HepG2 (cell line): ENCODE measurements around the gene C20orf144. TPM values are rescaled to one million over a fixed set of nuclear protein-coding genes. Genes with fewer than 3 reads are reported as not detected.
A peak's percentile ranks its signal among the peaks of the same experiment; 100 is the strongest.

Experiments used
- ATF7-NPFF ChIP-seq: sonication (generic); formaldehyde crosslinking; IDR thresholded peaks from 2 replicates; pipeline ENCODE4 v1.8.1; 2023; ENCODE audit warnings: mild to moderate bottlenecking, low read depth, missing genetic modification reagents, moderate library complexity
- FIP1L1 ChIP-seq: fragments of 200-400 bp; formaldehyde crosslinking; IDR thresholded peaks from 2 replicates; pipeline ENCODE4 v1.6.1; 2018; ENCODE audit warnings: low read depth, mild to moderate bottlenecking, low read length, moderate library complexity, borderline replicate concordance; ENCODE audit not compliant: insufficient read depth
- FOXA3 ChIP-seq: IDR thresholded peaks from 2 replicates; pipeline ENCODE4 v1.6.1; 2016; ENCODE audit warnings: missing genetic modification reagents, missing compliant biosample characterization
- GPN1 ChIP-seq: sonication (generic); formaldehyde crosslinking; IDR thresholded peaks from 2 replicates; pipeline ENCODE4 v1.5.1; 2020; ENCODE audit warnings: missing genetic modification reagents, borderline replicate concordance
- HIC2 ChIP-seq: sonication (generic); formaldehyde crosslinking; IDR thresholded peaks from 2 replicates; pipeline ENCODE4 v1.9.0; 2022; ENCODE audit warnings: low read depth, missing genetic modification reagents
- HNF4A ChIP-seq: sonication (generic); formaldehyde crosslinking; IDR thresholded peaks from 2 replicates; pipeline ENCODE4 v1.4.0; 2020; ENCODE audit warnings: missing genetic modification reagents
- HOXA5 ChIP-seq: sonication (generic); formaldehyde crosslinking; IDR thresholded peaks from 2 replicates; pipeline ENCODE4 v1.4.0; 2020; ENCODE audit warnings: missing genetic modification reagents
- HOXD1 ChIP-seq: sonication (generic); formaldehyde crosslinking; IDR thresholded peaks from 2 replicates; pipeline ENCODE4 v1.5.0; 2020; ENCODE audit warnings: missing genetic modification reagents
- IRF9 ChIP-seq: sonication (generic); formaldehyde crosslinking; IDR thresholded peaks from 2 replicates; pipeline ENCODE4 v1.8.0; 2022; ENCODE audit warnings: missing genetic modification reagents, mild to moderate bottlenecking, borderline replicate concordance
- KDM2A ChIP-seq: sonication (generic); formaldehyde crosslinking; IDR thresholded peaks from 2 replicates; pipeline ENCODE4 v1.4.0; 2020; ENCODE audit warnings: low read depth, missing genetic modification reagents, borderline replicate concordance
- KDM5B ChIP-seq: sonication (generic); formaldehyde crosslinking; IDR thresholded peaks from 2 replicates; pipeline ENCODE4 v1.4.0; 2020; ENCODE audit warnings: missing genetic modification reagents, mild to moderate bottlenecking, borderline replicate concordance
- PAF1 ChIP-seq: IDR thresholded peaks from 2 replicates; pipeline ENCODE4 v1.6.1; 2016; ENCODE audit warnings: missing genetic modification reagents, missing compliant biosample characterization
- POLR2AphosphoS2 ChIP-seq: IDR thresholded peaks from 2 replicates; pipeline ENCODE4 v1.6.1; 2011; ENCODE audit warnings: low read depth, low read length, improper control_type of control experiment
- RCOR2 ChIP-seq: IDR thresholded peaks from 2 replicates; pipeline ENCODE4 v1.6.1; 2016; ENCODE audit warnings: missing biosample characterization, missing genetic modification reagents
- RELA ChIP-seq: sonication (generic); formaldehyde crosslinking; IDR thresholded peaks from 2 replicates; pipeline ENCODE4 v1.4.0; 2020; ENCODE audit warnings: missing genetic modification reagents
- REXO4 ChIP-seq: sonication (generic); formaldehyde crosslinking; IDR thresholded peaks from 2 replicates; pipeline ENCODE4 v1.8.0; 2022; ENCODE audit warnings: missing genetic modification reagents, mild to moderate bottlenecking, borderline replicate concordance
- SATB2 ChIP-seq: sonication (generic); formaldehyde crosslinking; IDR thresholded peaks from 2 replicates; pipeline ENCODE4 v1.5.0; 2020; ENCODE audit warnings: missing genetic modification reagents
- SIX1 ChIP-seq: sonication (generic); formaldehyde crosslinking; IDR thresholded peaks from 2 replicates; pipeline ENCODE4 v1.4.0; 2020; ENCODE audit warnings: missing genetic modification reagents, borderline replicate concordance
- SIX4 ChIP-seq: sonication (generic); formaldehyde crosslinking; IDR thresholded peaks from 2 replicates; pipeline ENCODE4 v1.4.0; 2020; ENCODE audit warnings: missing genetic modification reagents
- TP53 ChIP-seq: sonication (generic); formaldehyde crosslinking; conservative IDR thresholded peaks from 2 replicates; pipeline ENCODE4 v1.4.0; 2020; ENCODE audit warnings: missing genetic modification reagents
- ZNF234 ChIP-seq: sonication (generic); formaldehyde crosslinking; conservative IDR thresholded peaks from 2 replicates; pipeline ENCODE4 v1.5.1; 2020; ENCODE audit warnings: mild to moderate bottlenecking, missing genetic modification reagents
- ZNF563 ChIP-seq: sonication (generic); formaldehyde crosslinking; IDR thresholded peaks from 2 replicates; pipeline ENCODE4 v1.8.0; 2022; ENCODE audit warnings: mild to moderate bottlenecking, moderate library complexity, missing genetic modification reagents
- ZNF598 ChIP-seq: sonication (generic); formaldehyde crosslinking; IDR thresholded peaks from 2 replicates; pipeline ENCODE4 v1.5.1; 2020; ENCODE audit warnings: mild to moderate bottlenecking, missing genetic modification reagents, borderline replicate concordance
- ZNF616 ChIP-seq: sonication (generic); formaldehyde crosslinking; IDR thresholded peaks from 2 replicates; pipeline ENCODE4 v1.5.0; 2020; ENCODE audit warnings: low read depth, mild to moderate bottlenecking, missing genetic modification reagents
- ZNF7 ChIP-seq: IDR thresholded peaks from 2 replicates; pipeline ENCODE4 v1.6.1; 2016; ENCODE audit warnings: missing biosample characterization, missing genetic modification reagents
- ZNF800 ChIP-seq: sonication (generic); formaldehyde crosslinking; IDR thresholded peaks from 2 replicates; pipeline ENCODE4 v1.4.0; 2020; ENCODE audit warnings: missing genetic modification reagents
- polyA plus RNA-seq, 8 experiments: library from polyadenylated mRNA; depleted of rRNA in 3 of 8; stranded (reverse) in 7 of 8; unstranded in 1 of 8; fragments of >200 nt; fragmentation: Illumina TruSeq in 4 of 8; extraction: Trizol in 4 of 8; gene quantifications; 2 replicates each; pipeline versions ENCODE4 v1.2.1 to v1.2.3, GENCODE V29; 2011 to 2016; ENCODE audit warnings: low read depth in 4 of 8, missing spikeins in 1 of 8, mixed read lengths in 1 of 8; ENCODE audit not compliant: insufficient read depth in 1 of 8
- total RNA-seq, 5 experiments: library from RNA; depleted of rRNA; stranded (reverse); fragments of >200 nt; fragmentation: Illumina TruSeq; extraction: Trizol; gene quantifications; 2 replicates each; pipeline ENCODE4 v1.2.3, GENCODE V29; 2016; ENCODE audit warnings: low read depth in 1 of 5

The C20orf144 gene
- total and polyA plus RNA-seq, 2 of the 13 experiments (the other 11 are each of a cell fraction or from before 2014, with no cell fraction given), result 0.09 to 0.16 TPM

- TF ChIP-seq ATF7-NPFF (CRISPR knock-in tag) (peak; percentile 98), FIP1L1 (no peak), KDM2A (CRISPR knock-in tag) (peak; percentile 80; the same call in 1 of the 2 replicates), HOXD1 (CRISPR knock-in tag) (peak; percentile 61; the same call in 1 of the 2 replicates), PAF1 (CRISPR knock-in tag) (no peak), GPN1 (no peak; the same call in 1 of the 2 replicates), HIC2 (no peak), RCOR2 (CRISPR knock-in tag) (no peak), SIX4 (0 out of 2 replicates have a peak, but pooled peaks have one; percentile 25), HNF4A (CRISPR knock-in tag) (no peak), TP53 (CRISPR knock-in tag) (no peak), HOXA5 (CRISPR knock-in tag) (peak; percentile 84; the same call in 1 of the 2 replicates), ZNF234 (CRISPR knock-in tag) (no peak), RELA (peak; percentile 82; the same call in 1 of the 2 replicates), REXO4 (CRISPR knock-in tag) (peak; percentile 72; the same call in 1 of the 2 replicates), ZNF563 (CRISPR knock-in tag) (peak; percentile 92; the same call in 1 of the 2 replicates), KDM5B (peak; percentile 77; the same call in 1 of the 2 replicates), ZNF7 (no peak), ZNF616 (CRISPR knock-in tag) (no peak), POLR2AphosphoS2 (no peak), IRF9 (CRISPR knock-in tag) (no peak), SIX1 (CRISPR knock-in tag) (no peak), ZNF598 (CRISPR knock-in tag) (peak; percentile 50; the same call in 1 of the 2 replicates), SATB2 (CRISPR knock-in tag) (no peak; the same call in 1 of the 2 replicates), FOXA3 (CRISPR knock-in tag) (peak; percentile 23; the same call in 1 of the 2 replicates), ZNF800 (CRISPR knock-in tag) (no peak)
Observed at GRCh38 chr20:33686100-33686983, 24.2 kb downstream of the C20orf144 start, which contains the start of gene E2F1 (continued).
